Neural progenitor cell (in vitro differentiated cells): ENCODE measurements around the gene HCAR3.

Experiments used
- EZH2 ChIP-seq: fragments of 200-600 bp; sonication (generic); IDR thresholded peaks from 2 replicates; pipeline ENCODE4 v1.6.1; 2017; ENCODE audit warnings: antibody characterized with exemption, mild to moderate bottlenecking, moderate library complexity
- EZH2phosphoT487 ChIP-seq: fragments of 200-600 bp; sonication (generic); IDR thresholded peaks from 2 replicates; pipeline ENCODE4 v1.6.1; 2017; ENCODE audit warnings: antibody characterized with exemption
- TF ChIP-seq, protein P1 (sequence below): fragments of 200-600 bp; sonication (generic); IDR thresholded peaks from 2 replicates; pipeline ENCODE4 v1.5.1; 2017; ENCODE audit warnings: antibody characterized with exemption, mild to moderate bottlenecking

- TF ChIP-seq EZH2phosphoT487 (no peak), EZH2 (no peak)
- TF ChIP-seq, protein P1, sequence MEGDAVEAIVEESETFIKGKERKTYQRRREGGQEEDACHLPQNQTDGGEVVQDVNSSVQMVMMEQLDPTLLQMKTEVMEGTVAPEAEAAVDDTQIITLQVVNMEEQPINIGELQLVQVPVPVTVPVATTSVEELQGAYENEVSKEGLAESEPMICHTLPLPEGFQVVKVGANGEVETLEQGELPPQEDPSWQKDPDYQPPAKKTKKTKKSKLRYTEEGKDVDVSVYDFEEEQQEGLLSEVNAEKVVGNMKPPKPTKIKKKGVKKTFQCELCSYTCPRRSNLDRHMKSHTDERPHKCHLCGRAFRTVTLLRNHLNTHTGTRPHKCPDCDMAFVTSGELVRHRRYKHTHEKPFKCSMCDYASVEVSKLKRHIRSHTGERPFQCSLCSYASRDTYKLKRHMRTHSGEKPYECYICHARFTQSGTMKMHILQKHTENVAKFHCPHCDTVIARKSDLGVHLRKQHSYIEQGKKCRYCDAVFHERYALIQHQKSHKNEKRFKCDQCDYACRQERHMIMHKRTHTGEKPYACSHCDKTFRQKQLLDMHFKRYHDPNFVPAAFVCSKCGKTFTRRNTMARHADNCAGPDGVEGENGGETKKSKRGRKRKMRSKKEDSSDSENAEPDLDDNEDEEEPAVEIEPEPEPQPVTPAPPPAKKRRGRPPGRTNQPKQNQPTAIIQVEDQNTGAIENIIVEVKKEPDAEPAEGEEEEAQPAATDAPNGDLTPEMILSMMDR = no peak
These were observed 36.7 kb upstream of the HCAR3 start for GRCh38 chr12:122753319-122753650.
